Endothelial cell of umbilical vein (primary cell): Measurements from ENCODE around the gene PTGDR. TPM values are rescaled to one million over a fixed set of nuclear protein-coding genes. Genes with fewer than 3 reads are reported as not detected.

ENCODE experiments used
- BruUV-seq: library from RNA; stranded (reverse); fragments of 400-500 nt; replicated peaks from 2 replicates; lab custom pipeline; 2021; lab: Mats Ljungman, UMichigan
- CTCF ChIA-PET: fragments of 300-600, 350-600 bp; sonication (Branson Sonifier 250); formaldehyde crosslinking; loops from one replicate; lab custom pipeline; 2021; ENCODE audit warnings: antibody characterized with exemption, inconsistent platforms; lab: Charles Lee
- POLR2A ChIA-PET: fragments of 300-600, 350-600 bp; sonication (Branson Sonifier 250); formaldehyde crosslinking; loops from one replicate; lab custom pipeline; 2021; ENCODE audit warnings: antibody characterized with exemption, inconsistent platforms; lab: Charles Lee
- DNase-seq: peaks from one replicate; pipeline ENCODE4 v3.0.0-alpha.2; 2011; ENCODE audit warnings: low read depth, low spot score
- FAIRE-seq: peaks from 2 replicates; lab custom pipeline; 2011; peaks lifted over from hg19 to GRCh38; lab: Jason Lieb, UNC
- H2AFZ ChIP-seq: 2 replicates; pipeline ENCODE4 v1.6.0; 2012; ENCODE audit warnings: low read depth, low read length, control low read depth, inconsistent platforms
- H3K27ac ChIP-seq: 2 replicates; pipeline ENCODE4 v1.5.1; 2011; ENCODE audit warnings: low read depth, mild to moderate bottlenecking, control low read depth, low read length, moderate library complexity; ENCODE audit not compliant: insufficient read depth
- H3K27me3 ChIP-seq, 2 experiments: 2 replicates each; pipeline versions ENCODE4 v1.6.0 to v1.6.1; 2011; ENCODE audit warnings: low read length in 2 of 2, mixed read lengths in 1 of 2; ENCODE audit not compliant: control insufficient read depth in 2 of 2, insufficient read depth in 2 of 2
- H3K36me3 ChIP-seq, 2 experiments: 2 replicates in 1 of 2; 3 replicates in 1 of 2; pipeline ENCODE4 v1.5.1; 2011; ENCODE audit warnings: low read length in 2 of 2, mild to moderate bottlenecking in 1 of 2, moderate library complexity in 1 of 2; ENCODE audit not compliant: control insufficient read depth in 2 of 2, insufficient read depth in 2 of 2; ENCODE audit errors: extremely low read depth in 1 of 2
- H3K4me1 ChIP-seq: 3 replicates; pipeline ENCODE4 v1.5.1; 2011; ENCODE audit warnings: mild to moderate bottlenecking, low read length; ENCODE audit not compliant: control insufficient read depth, insufficient read depth; ENCODE audit errors: extremely low read depth
- H3K4me2 ChIP-seq: 2 replicates; pipeline ENCODE4 v1.6.1; 2011; ENCODE audit warnings: low read length, control low read depth, mixed read lengths; ENCODE audit not compliant: insufficient read depth
- H3K4me3 ChIP-seq, 3 experiments: fragments of 200-600 bp in 1 of 3; sonication (generic), shearing (Covaris generic) in 1 of 3; replicated peaks in 1 of 3; 2 replicates each; pipeline ENCODE4 v1.5.1; 2011 to 2016; ENCODE audit warnings: control low read depth in 3 of 3, low read length in 3 of 3, mild to moderate bottlenecking in 2 of 3, inconsistent platforms in 1 of 3, low read depth in 1 of 3, moderate library complexity in 1 of 3; ENCODE audit not compliant: insufficient read depth in 1 of 3
- H3K79me2 ChIP-seq: 2 replicates; pipeline ENCODE4 v1.6.0; 2012; ENCODE audit warnings: low read length, inconsistent platforms; ENCODE audit not compliant: control insufficient read depth, insufficient read depth
- H3K9ac ChIP-seq: replicated peaks from 2 replicates; pipeline ENCODE3; 2011; ENCODE audit warnings: low read length, control low read depth; ENCODE audit not compliant: insufficient read depth; ENCODE audit errors: extremely low read depth
- H3K9me1 ChIP-seq: replicated peaks from 3 replicates; pipeline ENCODE4 v1.6.0; 2011; ENCODE audit warnings: mild to moderate bottlenecking, low read length; ENCODE audit not compliant: control insufficient read depth, insufficient read depth; ENCODE audit errors: extremely low read depth
- H3K9me3 ChIP-seq: replicated peaks from 2 replicates; pipeline ENCODE4 v1.5.1; 2012; ENCODE audit warnings: low read length, inconsistent platforms; ENCODE audit not compliant: control insufficient read depth, insufficient read depth
- H4K20me1 ChIP-seq: replicated peaks from 2 replicates; pipeline ENCODE3; 2011; ENCODE audit warnings: mild to moderate bottlenecking, low read length; ENCODE audit not compliant: control insufficient read depth, insufficient read depth; ENCODE audit errors: extremely low read depth
- EZH2 ChIP-seq: IDR thresholded peaks from 2 replicates; pipeline ENCODE4 v1.6.1; 2012; ENCODE audit warnings: borderline replicate concordance, low read depth, mild to moderate bottlenecking, moderate library complexity, low read length, inconsistent platforms; ENCODE audit not compliant: severe bottlenecking
- FOS ChIP-seq: IDR thresholded peaks from 2 replicates; pipeline ENCODE4 v1.6.1; 2011; ENCODE audit warnings: mild to moderate bottlenecking, low read length, moderate library complexity, borderline replicate concordance; ENCODE audit not compliant: insufficient read depth
- GATA2 ChIP-seq: IDR thresholded peaks from 2 replicates; pipeline ENCODE4 v1.7.0; 2011; ENCODE audit warnings: low read depth, mild to moderate bottlenecking, moderate library complexity, mixed read lengths, low read length; ENCODE audit not compliant: insufficient read length, insufficient read depth
- JUN ChIP-seq: IDR thresholded peaks from 2 replicates; pipeline ENCODE4 v1.6.1; 2011; ENCODE audit warnings: borderline replicate concordance, low read depth; ENCODE audit not compliant: insufficient read length, insufficient read depth
- MYC ChIP-seq: IDR thresholded peaks from one replicate; pipeline ENCODE4 v1.6.1; 2011; ENCODE audit warnings: mild to moderate bottlenecking, low read depth, low read length
- POLR2A ChIP-seq: IDR thresholded peaks from 2 replicates; pipeline ENCODE4 v1.6.1; 2012; ENCODE audit warnings: low read depth, mild to moderate bottlenecking, control low read depth, low read length
- POLR2AphosphoS5 ChIP-seq: IDR thresholded peaks from 2 replicates; pipeline ENCODE4 v1.6.1; 2012; ENCODE audit warnings: low read depth, mild to moderate bottlenecking, control low read depth, low read length, moderate library complexity; ENCODE audit not compliant: insufficient read depth
- dilution Hi-C: fragments of 300-500 bp; cut with MboI; formaldehyde crosslinking; loops from one replicate; pipeline ENCODE4 v1.15.0; 2019; ENCODE audit warnings: low sequenced_read_pairs; ENCODE audit not compliant: extremely low pct_ligation_motif_present
- intact Hi-C: fragments of 100-400 bp; cut with micrococcal nuclease; formaldehyde crosslinking; loops from one replicate; pipeline ENCODE4 v1.10.0; 2022
- polyA plus RNA-seq, 4 experiments: library from polyadenylated mRNA; depleted of rRNA in 3 of 4; stranded (reverse) in 3 of 4; unstranded in 1 of 4; fragments of >200 nt; gene quantifications; 2 replicates each; pipeline versions ENCODE4 v1.2.1 to v1.2.3, GENCODE V29; 2011 to 2012; ENCODE audit warnings: missing spikeins in 1 of 4
- total RNA-seq: library from RNA; stranded (reverse); gene quantifications from 2 replicates; pipeline ENCODE4 v1.2.3, GENCODE V29; 2021
- TF ChIP-seq, protein P1 (sequence below), 2 donors: IDR thresholded peaks; 1 replicate in 1 of 2; 2 replicates in 1 of 2; pipeline ENCODE4 v1.5.1; 2011; ENCODE audit warnings: low read length in 2 of 2, mild to moderate bottlenecking in 2 of 2, moderate library complexity in 2 of 2, control low read depth in 1 of 2, inconsistent platforms in 1 of 2, low read depth in 1 of 2; ENCODE audit not compliant: insufficient read depth in 1 of 2; ENCODE audit errors: extremely low read depth in 1 of 2
- TF ChIP-seq, protein P2 (sequence below): IDR thresholded peaks from 2 replicates; pipeline ENCODE4 v1.6.1; 2011; ENCODE audit not compliant: insufficient read depth, insufficient read length

Gene PTGDR
- total and polyA plus RNA-seq, 2 donors (not counting 3 experiments of a cell fraction or from before 2014, with no cell fraction given), result not detected

DNA sequence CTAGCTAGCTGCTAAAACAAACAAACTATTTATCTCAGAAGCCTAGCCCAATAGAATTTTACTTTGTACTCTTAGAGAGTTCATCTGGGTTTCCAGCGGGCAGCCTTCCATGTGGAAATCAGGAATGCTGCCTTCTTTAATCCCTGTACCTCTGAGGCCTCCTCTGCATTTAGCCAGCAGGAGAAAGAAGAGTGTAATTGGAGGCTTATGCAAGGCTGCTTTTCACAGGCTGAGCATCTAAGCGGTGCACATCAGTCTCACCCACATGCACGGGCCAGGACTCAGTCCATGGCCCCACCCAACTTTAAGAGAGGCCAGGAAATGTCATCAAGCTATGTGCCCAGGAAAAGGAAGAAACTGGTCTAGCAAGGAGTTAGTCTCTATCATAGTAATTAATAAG, 14.0 kb upstream of the PTGDR start:
- Histone ChIP-seq H3K9me1 (no peaks in the 10 kb centered on the region), H3K79me2 (no peaks in the 10 kb centered on the region), H3K9me3 (no peaks in the 10 kb centered on the region), H3K4me1 (no peaks in the 10 kb centered on the region), H3K27ac (no peak overlapping the region), H3K9ac (no peak overlapping the region), H2AFZ (no peak overlapping the region), H3K27me3 (peaks cover 2% of the 10 kb centered on the region in 2 experiments), H3K4me3 (no peak overlapping the region), H3K4me2 (no peak overlapping the region), H4K20me1 (no peaks in the 10 kb centered on the region), H3K36me3 (no peaks in the 10 kb centered on the region)
- no TSS peak for BruUV-seq
- dilution Hi-C loops (no loop called here), intact Hi-C loops (no loop called here)
- TF ChIP-seq, protein P1, sequence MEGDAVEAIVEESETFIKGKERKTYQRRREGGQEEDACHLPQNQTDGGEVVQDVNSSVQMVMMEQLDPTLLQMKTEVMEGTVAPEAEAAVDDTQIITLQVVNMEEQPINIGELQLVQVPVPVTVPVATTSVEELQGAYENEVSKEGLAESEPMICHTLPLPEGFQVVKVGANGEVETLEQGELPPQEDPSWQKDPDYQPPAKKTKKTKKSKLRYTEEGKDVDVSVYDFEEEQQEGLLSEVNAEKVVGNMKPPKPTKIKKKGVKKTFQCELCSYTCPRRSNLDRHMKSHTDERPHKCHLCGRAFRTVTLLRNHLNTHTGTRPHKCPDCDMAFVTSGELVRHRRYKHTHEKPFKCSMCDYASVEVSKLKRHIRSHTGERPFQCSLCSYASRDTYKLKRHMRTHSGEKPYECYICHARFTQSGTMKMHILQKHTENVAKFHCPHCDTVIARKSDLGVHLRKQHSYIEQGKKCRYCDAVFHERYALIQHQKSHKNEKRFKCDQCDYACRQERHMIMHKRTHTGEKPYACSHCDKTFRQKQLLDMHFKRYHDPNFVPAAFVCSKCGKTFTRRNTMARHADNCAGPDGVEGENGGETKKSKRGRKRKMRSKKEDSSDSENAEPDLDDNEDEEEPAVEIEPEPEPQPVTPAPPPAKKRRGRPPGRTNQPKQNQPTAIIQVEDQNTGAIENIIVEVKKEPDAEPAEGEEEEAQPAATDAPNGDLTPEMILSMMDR (IDR thresholded peaks at IDR 0.05; ENCODE audit: extremely low read depth in 1 of 2, insufficient read depth in 1 of 2, low read depth in 1 of 2, low read length in 2 of 2), result no peak
- TF ChIP-seq JUN, result no peak
- no peak for TF ChIP-seq POLR2A
- TF ChIP-seq, protein P2, sequence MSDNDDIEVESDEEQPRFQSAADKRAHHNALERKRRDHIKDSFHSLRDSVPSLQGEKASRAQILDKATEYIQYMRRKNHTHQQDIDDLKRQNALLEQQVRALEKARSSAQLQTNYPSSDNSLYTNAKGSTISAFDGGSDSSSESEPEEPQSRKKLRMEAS, result no peak
- no peak for TF ChIP-seq EZH2
- TF ChIP-seq FOS, result no peak
- no peak for TF ChIP-seq GATA2
- no peak for TF ChIP-seq MYC
- TF ChIP-seq POLR2AphosphoS5, result no peak
- POLR2A ChIA-PET, result no interaction called here
- FAIRE-seq (no peak), DNase-seq (no peak)
- CTCF ChIA-PET, result no interaction called here
